K562 (cell line): Measurements from ENCODE around the gene JPH3. TPM values are rescaled to one million over a fixed set of nuclear protein-coding genes. Genes with fewer than 3 reads are reported as not detected.

Source experiments
- ATAC-seq: fragments of 200-7000 bp; cut with Tn5 transposase; 3 replicates; pipeline ENCODE4 v1.9.1; 2020; ENCODE audit warnings: moderate library complexity
- BruUV-seq: library from RNA; stranded (reverse); fragments of 400-500 nt; replicated peaks from 2 replicates; lab custom pipeline; 2021; lab: Mats Ljungman, UMichigan
- CTCF ChIA-PET: fragments of 300-600 bp; formaldehyde crosslinking; extraction: SDS; loops from one replicate; lab custom pipeline; 2021; ENCODE audit warnings: low intra/inter-chr PET ratio; lab: Yijun Ruan, JAX
- POLR2A ChIA-PET: fragments of 300-600, 350-650 bp; sonication (Branson Sonifier 250); formaldehyde crosslinking; extraction: SDS; loops from one replicate; lab custom pipeline; 2021; ENCODE audit warnings: antibody characterized with exemption, inconsistent platforms; lab: Yijun Ruan, JAX
- DNase-seq, 4 experiments: peaks; one replicate each; pipeline versions ENCODE4 v3.0.0 to v3.0.0-alpha.2; 2011 to 2018; ENCODE audit warnings: low spot score in 3 of 4, mixed read lengths in 3 of 4; ENCODE audit errors: extremely low read depth in 1 of 4
- FAIRE-seq: peaks from 2 replicates; lab custom pipeline; 2011; peaks lifted over from hg19 to GRCh38; lab: Jason Lieb, UNC
- H2AFZ ChIP-seq: 2 replicates; pipeline ENCODE4 v1.6.0; 2011; ENCODE audit warnings: low read depth, low read length, control low read depth, inconsistent platforms
- H3K27ac ChIP-seq: fragments of 200-600 bp; 3 replicates; pipeline ENCODE4 v1.8.0; 2011; ENCODE audit warnings: low read depth, mild to moderate bottlenecking, control low read depth, inconsistent platforms, low read length, moderate library complexity, mixed read lengths; ENCODE audit errors: extremely low read depth
- H3K27me3 ChIP-seq, 2 experiments: fragments of 300-600 bp in 1 of 2; 2 replicates in 1 of 2; 3 replicates in 1 of 2; pipeline versions ENCODE4 v1.6.0 to v1.8.0; 2011; ENCODE audit warnings: inconsistent platforms in 2 of 2, low read length in 2 of 2, mild to moderate bottlenecking in 1 of 2, mixed read lengths in 1 of 2, moderate library complexity in 1 of 2; ENCODE audit not compliant: control insufficient read depth in 2 of 2, insufficient read depth in 2 of 2
- H3K36me3 ChIP-seq: fragments of 300-600 bp; 3 replicates; pipeline ENCODE4 v1.8.0; 2011; ENCODE audit warnings: mild to moderate bottlenecking, low read length, inconsistent platforms; ENCODE audit not compliant: control insufficient read depth, insufficient read depth
- H3K4me1 ChIP-seq, 2 experiments: fragments of 200-600 bp in 1 of 2; replicated peaks in 1 of 2; 2 replicates in 1 of 2; 3 replicates in 1 of 2; pipeline versions ENCODE4 v1.5.1 to v1.8.0; 2011; ENCODE audit warnings: inconsistent platforms in 2 of 2, low read length in 2 of 2, mild to moderate bottlenecking in 1 of 2, mixed read lengths in 1 of 2, moderate library complexity in 1 of 2; ENCODE audit not compliant: control insufficient read depth in 2 of 2, insufficient read depth in 2 of 2
- H3K4me2 ChIP-seq: 2 replicates; pipeline ENCODE4 v1.6.1; 2011; ENCODE audit warnings: low read length, control low read depth, inconsistent platforms, mixed read lengths; ENCODE audit not compliant: insufficient read depth
- H3K4me3 ChIP-seq: fragments of 200-600 bp; sonication (generic), shearing (Covaris generic); 2 replicates; pipeline ENCODE4 v1.5.1; 2016; ENCODE audit warnings: control low read depth, inconsistent platforms
- H3K79me2 ChIP-seq: fragments of 200-600 bp; 3 replicates; pipeline ENCODE4 v1.8.0; 2011; ENCODE audit warnings: low read length, inconsistent platforms; ENCODE audit not compliant: control insufficient read depth, insufficient read depth
- H3K9ac ChIP-seq, 2 experiments: 2 replicates each; pipeline versions ENCODE4 v1.6.0 to v1.6.1; 2011; ENCODE audit warnings: low read depth in 2 of 2, low read length in 2 of 2, control low read depth in 1 of 2, inconsistent platforms in 1 of 2, mild to moderate bottlenecking in 1 of 2, mixed read lengths in 1 of 2; ENCODE audit not compliant: insufficient read depth in 1 of 2
- H3K9me1 ChIP-seq: one replicate; pipeline ENCODE4 v1.6.0; 2011; ENCODE audit warnings: inconsistent platforms, mild to moderate bottlenecking, low read length, moderate library complexity; ENCODE audit not compliant: control insufficient read depth, insufficient read depth
- H3K9me3 ChIP-seq: replicated peaks from 2 replicates; pipeline ENCODE4 v1.5.1; 2011; ENCODE audit warnings: low read depth, low read length, inconsistent platforms; ENCODE audit not compliant: control insufficient read depth, insufficient read depth
- H4K20me1 ChIP-seq: replicated peaks from 2 replicates; pipeline ENCODE4 v1.6.1; 2011; ENCODE audit warnings: low read length, inconsistent platforms, mixed read lengths; ENCODE audit not compliant: control insufficient read depth, insufficient read depth
- HMG20B ChIP-seq: fragments of 250-450 bp; sonication (Bioruptor Pico); IDR thresholded peaks from 2 replicates; pipeline ENCODE4 v1.5.0; 2021; ENCODE audit warnings: mild to moderate bottlenecking
- HNRNPK ChIP-seq: fragments of 200-400 bp; formaldehyde crosslinking; IDR thresholded peaks from one replicate; pipeline ENCODE4 v1.6.1; 2018; ENCODE audit warnings: mild to moderate bottlenecking, low read depth, low read length; ENCODE audit not compliant: poor library complexity, severe bottlenecking
- HNRNPLL ChIP-seq: fragments of 200-400 bp; formaldehyde crosslinking; IDR thresholded peaks from 2 replicates; pipeline ENCODE4 v1.6.1; 2017; ENCODE audit warnings: low read length, low read depth, mild to moderate bottlenecking; ENCODE audit not compliant: poor library complexity, severe bottlenecking
- KDM4B ChIP-seq, 2 experiments: fragments of 450-650 bp in 1 of 2; sonication (generic) in 1 of 2; IDR thresholded peaks; 2 replicates each; pipeline ENCODE4 v1.6.1; 2016 to 2017; ENCODE audit warnings: borderline replicate concordance in 2 of 2, antibody characterized with exemption in 1 of 2, low read depth in 1 of 2, mild to moderate bottlenecking in 1 of 2
- MCM5 ChIP-seq: fragments of 450-650 bp; IDR thresholded peaks from 2 replicates; pipeline ENCODE4 v1.6.1; 2016; ENCODE audit warnings: low read depth
- PHF8 ChIP-seq: fragments of 200-600 bp; sonication (generic); IDR thresholded peaks from 2 replicates; pipeline ENCODE4 v1.6.1; 2012; ENCODE audit warnings: mixed run types, mild to moderate bottlenecking, inconsistent platforms, low read length, moderate library complexity, borderline replicate concordance
- RBM34 ChIP-seq: fragments of 200-400 bp; formaldehyde crosslinking; IDR thresholded peaks from 2 replicates; pipeline ENCODE4 v1.6.1; 2018; ENCODE audit warnings: low read length, borderline replicate concordance; ENCODE audit not compliant: insufficient read depth
- TAF9B ChIP-seq: fragments of 450-650 bp; IDR thresholded peaks from 2 replicates; pipeline ENCODE4 v1.6.1; 2018; ENCODE audit warnings: mild to moderate bottlenecking; ENCODE audit not compliant: partially characterized antibody
- TBL1XR1 ChIP-seq, 2 experiments: IDR thresholded peaks; 2 replicates each; pipeline ENCODE4 v1.6.1; 2012; ENCODE audit warnings: improper control_type of control experiment in 2 of 2, low read length in 2 of 2, mild to moderate bottlenecking in 1 of 2
- ZNF76 ChIP-seq: fragments of 250-450 bp; sonication (Bioruptor Pico); IDR thresholded peaks from 2 replicates; pipeline ENCODE4 v1.4.0; 2020; ENCODE audit warnings: mild to moderate bottlenecking, moderate library complexity, borderline replicate concordance
- WGBS: fragments of 100-300 bp; shearing (Covaris generic); methylation state at CpG from one replicate; pipeline ENCODE4 v1.1.6; 2016; ENCODE audit warnings: low coverage, mixed read lengths; ENCODE audit not compliant: insufficient coverage; ENCODE audit errors: missing lambda C conversion rate; 5-methylcytosine and 5-hydroxymethylcytosine counted together
- in situ Hi-C: fragments of 300-500 bp; cut with MboI; formaldehyde crosslinking; loops from 4 replicates; pipeline ENCODE4 v1.15.0; 2018; ENCODE audit warnings: inconsistent platforms, mixed read lengths
- intact Hi-C: fragments of 100-400 bp; cut with micrococcal nuclease; formaldehyde crosslinking; loops from 2 replicates; pipeline ENCODE4 v1.14.2; 2022
- polyA plus RNA-seq, 8 experiments: library from polyadenylated mRNA; depleted of rRNA in 4 of 8; stranded (reverse) in 5 of 8; unstranded in 3 of 8; fragments of >200 nt; fragmentation: Nextera tagmentation in 2 of 8; fragmentation: Illumina TruSeq in 1 of 8; extraction: Ambion mirVana in 2 of 8; extraction: Trizol in 1 of 8; gene quantifications; 2 replicates each; pipeline versions ENCODE4 v1.2.1 to v1.2.3, GENCODE V29; 2011 to 2014; ENCODE audit warnings: inconsistent platforms in 1 of 8, missing spikeins in 1 of 8
- total RNA-seq, 7 experiments: library from RNA; depleted of rRNA in 6 of 7; stranded (reverse); fragments of >200 nt in 6 of 7; fragmentation: Illumina TruSeq in 2 of 7; extraction: Trizol in 2 of 7; gene quantifications; 2 replicates each; pipeline versions ENCODE4 v1.2.1 to v1.2.3, GENCODE V29; 2011 to 2021; ENCODE audit warnings: low replicate concordance in 1 of 7
- TF ChIP-seq, protein P1 (sequence below): fragments of 450-650 bp; formaldehyde crosslinking; IDR thresholded peaks from 2 replicates; pipeline ENCODE4 v1.4.0; 2020; ENCODE audit warnings: mild to moderate bottlenecking
- TF ChIP-seq, protein P2 (sequence below): fragments of 250-450 bp; sonication (Bioruptor Pico); IDR thresholded peaks from 2 replicates; pipeline ENCODE4 v1.8.0; 2021; ENCODE audit warnings: moderate library complexity, mild to moderate bottlenecking, inconsistent platforms

The JPH3 gene
- total and polyA plus RNA-seq, 9 of the 15 experiments (the other 6 are each of a cell fraction or from before 2014, with no cell fraction given): 0.01 TPM; not detected in 8

DNA sequence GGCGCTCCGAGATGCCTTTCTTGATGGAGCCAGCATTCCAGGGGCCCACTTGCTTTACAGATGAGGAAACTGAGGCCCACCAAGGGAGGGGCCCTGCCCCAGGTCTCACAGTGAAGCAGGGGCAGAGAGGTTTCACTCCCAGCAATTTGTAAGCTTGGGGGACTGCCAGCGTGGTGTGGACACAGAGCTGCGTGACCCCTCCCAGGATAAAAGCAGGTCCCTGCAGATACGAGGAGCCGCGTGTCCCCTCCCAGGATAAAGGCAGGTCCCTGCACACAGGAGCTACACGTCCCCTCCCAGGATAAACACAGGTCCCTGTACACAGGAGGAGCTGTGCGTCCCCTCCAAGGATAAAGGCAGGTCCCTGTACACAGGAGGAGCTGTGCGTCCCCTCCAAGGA, 11.7 kb downstream of the JPH3 start:
- POLR2A ChIA-PET: interaction anchor here (0.5 to 1.5 kb wide), 4 partner anchors 10 to 310 kb away, joined by 3 to 5 read pairs (median 4); no protein-coding TSS in a partner anchor
- no TSS peak for BruUV-seq
- no peak for ATAC-seq

DNA sequence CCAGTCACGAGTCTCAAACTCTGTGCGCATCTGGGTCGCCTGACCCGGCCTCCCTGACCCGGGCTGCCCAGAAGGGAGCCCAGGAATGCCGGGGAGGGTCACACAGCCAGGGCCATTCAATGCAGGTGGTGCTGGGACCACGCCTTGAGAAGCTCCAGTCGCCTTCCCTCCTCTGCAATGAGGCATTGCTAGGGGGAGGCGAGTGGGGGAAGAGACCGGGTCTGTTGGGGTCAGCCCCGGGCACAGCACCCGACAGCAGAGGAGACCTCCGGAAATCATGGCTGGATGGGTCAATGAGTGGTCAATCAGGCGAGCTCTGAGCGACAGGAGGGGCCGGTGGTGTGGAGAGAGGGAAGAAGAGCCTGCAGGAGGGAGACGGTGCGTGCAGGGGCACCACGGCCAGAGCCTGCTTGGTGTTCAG, 13.3 kb downstream of the JPH3 start:
- POLR2A ChIA-PET: interaction anchor here (0.9 kb wide), 1 partner anchor 16 kb away, joined by 3 read pairs; no protein-coding TSS in a partner anchor
- Histone ChIP-seq H3K79me2 (no peaks in the 10 kb centered on the region), H3K9me1 (no peaks in the 10 kb centered on the region), H3K9me3 (no peaks in the 10 kb centered on the region), H3K9ac (no peak overlapping the region), H4K20me1 (peaks cover 11% of the 10 kb centered on the region; the same call in 1 of the 2 replicates), H3K4me3 (no peak overlapping the region), H3K4me2 (no peak overlapping the region), H3K27ac (no peak overlapping the region), H3K36me3 (no peaks in the 10 kb centered on the region), H3K4me1 (no peaks in the 10 kb centered on the region), H3K27me3 (peaks cover 28 to 80% of the 10 kb centered on the region in 2 experiments; a peak in 3 of 5 replicates), H2AFZ (no peak overlapping the region)
- intact Hi-C loops (no loop called here), in situ Hi-C loops (no loop called here)
- CTCF ChIA-PET: no interaction called here
- ATAC-seq (no peak), FAIRE-seq (no peak), DNase-seq (no peak)
- no TSS peak for BruUV-seq
- WGBS: 2% methylated on average over 13 of the region's 19 CpGs
- TF ChIP-seq, protein P1, sequence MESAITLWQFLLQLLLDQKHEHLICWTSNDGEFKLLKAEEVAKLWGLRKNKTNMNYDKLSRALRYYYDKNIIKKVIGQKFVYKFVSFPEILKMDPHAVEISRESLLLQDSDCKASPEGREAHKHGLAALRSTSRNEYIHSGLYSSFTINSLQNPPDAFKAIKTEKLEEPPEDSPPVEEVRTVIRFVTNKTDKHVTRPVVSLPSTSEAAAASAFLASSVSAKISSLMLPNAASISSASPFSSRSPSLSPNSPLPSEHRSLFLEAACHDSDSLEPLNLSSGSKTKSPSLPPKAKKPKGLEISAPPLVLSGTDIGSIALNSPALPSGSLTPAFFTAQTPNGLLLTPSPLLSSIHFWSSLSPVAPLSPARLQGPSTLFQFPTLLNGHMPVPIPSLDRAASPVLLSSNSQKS (CRISPR knock-in tag): no peak
- TF ChIP-seq TBL1XR1 (IDR thresholded peaks at IDR 0.05; ENCODE audit: low read length in 2 of 2) (no peak), RBM34 (no peak), PHF8 (no peak), HMG20B (no peak), TAF9B (no peak), HNRNPK (no peak)

More for the DNA sequence above, 11.7 kb downstream of the JPH3 start:
- Histone ChIP-seq H3K79me2 (no peaks in the 10 kb centered on the region), H3K27me3 (peaks cover 18 to 72% of the 10 kb centered on the region in 2 experiments; a peak in 3 of 5 replicates), H3K9me3 (no peaks in the 10 kb centered on the region), H3K4me1 (no peaks in the 10 kb centered on the region), H3K9ac (no peak overlapping the region; a peak in 1 of 4 replicates)
- DNase-seq (no peak), FAIRE-seq (no peak)
- in situ Hi-C loops: no loop called here
- intact Hi-C loops: no loop called here
- TF ChIP-seq MCM5 (no peak), KDM4B (IDR thresholded peaks at IDR 0.05; ENCODE audit: borderline replicate concordance in 2 of 2, low read depth in 1 of 2) (no peak), HNRNPLL (no peak), ZNF76 (CRISPR knock-in tag) (no peak)
- TF ChIP-seq, protein P2, sequence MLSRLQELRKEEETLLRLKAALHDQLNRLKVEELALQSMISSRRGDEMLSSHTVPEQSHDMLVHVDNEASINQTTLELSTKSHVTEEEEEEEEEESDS: no peak
- TF ChIP-seq, all 486 proteins: peak for 0
- WGBS: 4% methylated on average over 10 of the region's 10 CpGs
- Histone ChIP-seq H3K4me3 (no peak overlapping the region), H2AFZ (no peak overlapping the region), H3K36me3 (no peaks in the 10 kb centered on the region), H4K20me1 (peaks cover 3% of the 10 kb centered on the region; the same call in 1 of the 2 replicates), H3K27ac (no peak overlapping the region), H3K4me2 (no peak overlapping the region), H3K9me1 (no peaks in the 10 kb centered on the region)
- CTCF ChIA-PET: no interaction called here
